Mucosa of stomach (tissue), 1 donor: ENCODE measurements around the gene PRRT1.

Source experiments
- H3K27me3 ChIP-seq: one replicate; pipeline ENCODE4 v1.7.0; 2013; ENCODE audit warnings: mild to moderate bottlenecking, low read length; ENCODE audit not compliant: control insufficient read depth, insufficient read depth
- H3K36me3 ChIP-seq: one replicate; pipeline ENCODE4 v1.7.0; 2013; ENCODE audit warnings: low read length; ENCODE audit not compliant: control insufficient read depth, insufficient read depth
- H3K4me1 ChIP-seq: one replicate; pipeline ENCODE4 v1.7.0; 2013; ENCODE audit warnings: mild to moderate bottlenecking, low read length; ENCODE audit not compliant: control insufficient read depth, insufficient read depth
- H3K4me3 ChIP-seq: one replicate; pipeline ENCODE4 v1.7.0; 2013; ENCODE audit warnings: low read length
- H3K9ac ChIP-seq: one replicate; pipeline ENCODE4 v1.7.0; 2013; ENCODE audit warnings: mild to moderate bottlenecking, low read length, moderate library complexity
- H3K9me3 ChIP-seq: one replicate; pipeline ENCODE4 v1.7.0; 2013; ENCODE audit warnings: mild to moderate bottlenecking, low read length, moderate library complexity; ENCODE audit not compliant: control insufficient read depth
- donor health status: Pancreatic carcinoma.

The PRRT1 gene

GRCh38 chr6:32116674-32117073 is 35.1 kb downstream of the PRRT1 start:
- H3K9me3 ChIP-seq = no peaks in the 10 kb centered on the region
- no peaks in the 10 kb centered on the region for H3K27me3 ChIP-seq
- H3K4me1 ChIP-seq = peaks cover 11% of the 10 kb centered on the region
- H3K4me3 ChIP-seq = no peak overlapping the region
- H3K9ac ChIP-seq = no peak overlapping the region
- peaks cover 19% of the 10 kb centered on the region for H3K36me3 ChIP-seq

GRCh38 chr6:32115623-32116022 is 36.1 kb downstream of the PRRT1 start:
- H3K4me1 ChIP-seq = peaks cover 19% of the 10 kb centered on the region
- H3K4me3 ChIP-seq = no peak overlapping the region
- no peaks in the 10 kb centered on the region for H3K27me3 ChIP-seq
- H3K36me3 ChIP-seq = peaks cover 13% of the 10 kb centered on the region
- H3K9me3 ChIP-seq = no peaks in the 10 kb centered on the region
- H3K9ac ChIP-seq = no peak overlapping the region

DNA sequence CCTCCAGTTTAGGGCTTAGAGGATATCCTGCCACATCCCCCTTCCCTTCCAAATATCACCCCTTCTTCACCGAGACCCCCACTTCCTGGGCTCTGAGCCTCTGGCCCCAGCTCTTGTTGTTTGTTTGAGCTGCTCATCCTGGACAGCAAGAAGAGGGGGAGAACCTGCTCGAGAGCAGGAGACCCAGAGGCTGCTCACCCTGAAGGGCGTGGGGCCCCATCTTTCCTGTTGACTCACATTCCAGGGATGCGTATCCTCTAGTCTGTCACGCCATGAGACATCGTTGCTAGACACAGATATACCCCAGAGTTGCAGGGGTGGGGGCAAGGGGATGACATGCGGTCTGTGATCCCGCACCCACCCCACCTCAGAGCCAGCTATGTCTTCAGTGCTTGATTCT is 36.9 kb downstream of the PRRT1 start:
- Histone ChIP-seq H3K9me3 (no peaks in the 10 kb centered on the region), H3K4me1 (peaks cover 26% of the 10 kb centered on the region), H3K36me3 (peaks cover 12% of the 10 kb centered on the region), H3K27me3 (peaks cover 5% of the 10 kb centered on the region), H3K4me3 (no peak overlapping the region), H3K9ac (no peak overlapping the region)

DNA sequence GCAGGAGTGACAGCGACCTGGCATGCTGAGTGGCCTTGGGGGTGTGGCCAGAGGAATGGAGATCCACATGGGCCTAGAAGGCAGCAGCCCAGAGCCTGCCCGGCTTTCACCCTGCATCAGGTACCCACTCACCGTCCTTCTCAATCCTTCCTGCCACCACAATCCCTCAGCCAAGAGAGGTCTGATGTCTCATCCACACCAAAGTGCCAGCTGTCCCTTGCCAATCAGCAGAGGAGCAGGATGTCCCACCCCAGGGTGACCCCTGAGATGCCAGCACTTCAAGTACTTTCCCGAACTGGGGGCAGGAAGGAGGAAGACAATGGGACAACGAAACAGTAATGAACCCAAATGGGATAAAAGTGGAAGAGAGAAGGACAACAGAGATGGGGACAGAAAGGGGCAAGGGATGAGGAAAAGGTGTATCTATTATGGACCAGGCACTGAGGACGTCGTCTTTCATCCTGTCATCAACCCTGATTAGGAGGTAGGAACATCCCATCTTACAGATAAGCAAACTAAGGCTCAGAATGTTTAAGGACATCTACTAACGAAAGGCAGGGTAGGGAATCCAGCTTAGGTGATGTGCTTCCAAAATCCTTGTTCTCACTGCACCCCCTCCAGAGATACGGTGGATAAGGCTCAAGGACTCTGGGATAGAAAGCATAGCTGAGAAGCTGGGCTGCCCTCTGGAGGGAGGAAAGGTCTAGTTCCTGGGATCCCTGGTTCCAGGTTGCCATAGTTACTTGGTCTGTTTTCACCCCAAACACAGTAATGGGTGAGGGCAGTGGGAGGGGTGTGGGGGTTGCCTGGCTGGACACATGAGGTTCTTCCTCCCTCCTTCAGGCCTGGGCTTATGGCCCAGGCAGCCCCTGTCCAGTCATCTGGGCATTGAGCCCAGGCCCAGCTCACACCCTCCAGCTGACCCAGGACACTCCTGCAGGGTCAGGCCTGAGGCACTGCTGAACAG is 38.1 kb downstream of the PRRT1 start:
- Histone ChIP-seq H3K4me1 (peaks cover 24% of the 10 kb centered on the region), H3K36me3 (peaks cover 12% of the 10 kb centered on the region), H3K9me3 (no peaks in the 10 kb centered on the region), H3K9ac (no peak overlapping the region), H3K4me3 (no peak overlapping the region), H3K27me3 (peaks cover 17% of the 10 kb centered on the region)

DNA sequence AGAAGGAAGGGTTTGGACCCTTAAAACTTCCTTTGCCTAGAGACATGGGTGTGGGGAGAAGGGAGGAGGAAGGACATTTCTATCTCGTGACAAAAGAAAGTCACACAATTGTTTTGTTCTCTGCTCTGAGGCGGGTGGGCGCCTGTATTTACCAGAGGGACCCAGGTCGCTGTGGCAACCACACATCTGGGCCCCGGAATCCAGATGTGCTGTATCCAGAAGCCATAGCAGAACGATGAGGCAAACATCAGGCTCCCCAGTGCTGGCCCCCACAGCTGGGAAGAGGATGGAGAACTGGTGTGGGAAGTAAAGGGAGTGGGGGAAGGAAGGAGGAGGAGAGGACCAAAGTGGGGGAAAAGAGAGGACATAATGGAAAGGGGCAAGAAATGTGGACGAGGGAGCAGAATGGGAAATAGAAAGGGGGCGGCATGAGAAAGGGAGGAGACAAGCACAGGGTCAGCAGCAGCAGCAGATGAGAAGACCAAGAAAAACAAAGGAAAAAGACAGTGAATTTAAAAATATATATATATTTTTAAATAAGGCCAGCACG is 39.2 kb downstream of the PRRT1 start:
- Histone ChIP-seq H3K4me1 (peaks cover 35% of the 10 kb centered on the region), H3K36me3 (peaks cover 9% of the 10 kb centered on the region), H3K4me3 (no peak overlapping the region), H3K27me3 (peaks cover 24% of the 10 kb centered on the region), H3K9me3 (no peaks in the 10 kb centered on the region), H3K9ac (no peak overlapping the region)

- H3K4me1 ChIP-seq = peaks cover 41% of the 10 kb centered on the region
- H3K9ac ChIP-seq = no peak overlapping the region
- H3K9me3 ChIP-seq = no peaks in the 10 kb centered on the region
- H3K36me3 ChIP-seq = no peaks in the 10 kb centered on the region
- peaks cover 25% of the 10 kb centered on the region for H3K27me3 ChIP-seq
- no peak overlapping the region for H3K4me3 ChIP-seq
These were observed 40.2 kb downstream of the PRRT1 start for GRCh38 chr6:32111424-32112066.

- Histone ChIP-seq H3K9me3 (no peaks in the 10 kb centered on the region), H3K4me3 (no peak overlapping the region), H3K27me3 (peaks cover 25% of the 10 kb centered on the region), H3K9ac (no peak overlapping the region), H3K36me3 (no peaks in the 10 kb centered on the region), H3K4me1 (peaks cover 41% of the 10 kb centered on the region)
These were observed 41.1 kb downstream of the PRRT1 start for GRCh38 chr6:32110632-32111031.

DNA sequence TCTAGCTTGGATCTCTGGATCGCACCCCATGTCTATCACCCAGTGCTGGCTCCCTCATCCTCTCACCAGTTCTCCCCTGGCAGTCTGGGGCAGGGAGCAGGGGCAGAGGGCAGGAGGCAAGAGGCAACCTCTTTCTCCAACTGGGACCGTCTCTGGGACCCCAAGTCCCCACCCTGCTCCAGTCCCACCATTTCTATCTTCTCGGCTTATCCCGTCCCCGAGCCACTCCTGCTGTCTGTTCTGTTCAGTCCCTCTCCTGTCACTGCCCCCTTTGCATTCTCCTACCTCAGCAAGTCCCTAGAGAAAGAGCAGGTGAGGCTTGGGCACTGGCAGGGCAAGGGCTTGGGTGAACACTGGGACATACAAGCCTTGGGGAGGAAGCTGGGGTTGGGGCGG is 42.0 kb downstream of the PRRT1 start:
- Histone ChIP-seq H3K9ac (no peak overlapping the region), H3K36me3 (no peaks in the 10 kb centered on the region), H3K27me3 (peaks cover 25% of the 10 kb centered on the region), H3K4me1 (peaks cover 41% of the 10 kb centered on the region), H3K4me3 (no peak overlapping the region), H3K9me3 (no peaks in the 10 kb centered on the region)

DNA sequence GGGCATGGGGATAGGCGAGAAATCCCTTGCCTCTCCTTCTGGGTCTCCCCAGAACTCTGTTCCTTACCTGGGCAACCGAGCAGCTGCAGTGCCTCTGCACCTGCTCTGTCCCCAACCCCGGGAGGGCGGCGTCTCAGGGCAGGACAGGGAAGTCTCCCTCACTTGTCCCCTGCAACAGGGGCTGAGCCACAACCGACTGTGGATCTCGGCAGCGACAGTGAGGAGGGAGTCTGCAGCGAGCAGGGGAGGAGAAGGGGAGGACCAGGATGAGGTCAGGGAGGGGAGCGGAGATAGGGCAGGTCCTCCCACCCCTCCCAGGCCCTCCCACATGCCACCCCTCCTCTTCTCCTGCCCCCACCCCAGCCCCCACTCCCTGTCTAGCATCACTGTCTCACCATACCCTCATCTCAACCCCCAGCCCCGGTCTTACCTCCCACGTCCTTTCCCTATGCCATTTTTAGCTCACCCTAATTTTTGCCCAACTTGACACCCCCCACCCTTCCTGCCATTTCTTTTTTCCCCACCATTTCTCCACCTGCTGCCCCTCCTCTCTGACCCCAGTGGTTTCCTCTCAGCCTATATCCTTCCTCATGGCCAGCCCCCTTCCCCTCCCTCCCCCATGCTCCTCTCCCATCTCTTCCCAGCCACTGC is 42.5 kb downstream of the PRRT1 start, which contains the start of gene TNXB:
Gene TNXB, minus strand, starts transcription at position 225 of the 651 bp plus-strand sequence. CDS start 11,140 bp downstream, outside the sequence.
- Histone ChIP-seq H3K4me1 (peaks cover 41% of the 10 kb centered on the region), H3K9me3 (no peaks in the 10 kb centered on the region), H3K9ac (peak within 1 kb of the TSS; percentile 59), H3K4me3 (peak within 1 kb of the TSS; percentile 11), H3K36me3 (no peaks in the 10 kb centered on the region), H3K27me3 (peaks cover 25% of the 10 kb centered on the region)

DNA sequence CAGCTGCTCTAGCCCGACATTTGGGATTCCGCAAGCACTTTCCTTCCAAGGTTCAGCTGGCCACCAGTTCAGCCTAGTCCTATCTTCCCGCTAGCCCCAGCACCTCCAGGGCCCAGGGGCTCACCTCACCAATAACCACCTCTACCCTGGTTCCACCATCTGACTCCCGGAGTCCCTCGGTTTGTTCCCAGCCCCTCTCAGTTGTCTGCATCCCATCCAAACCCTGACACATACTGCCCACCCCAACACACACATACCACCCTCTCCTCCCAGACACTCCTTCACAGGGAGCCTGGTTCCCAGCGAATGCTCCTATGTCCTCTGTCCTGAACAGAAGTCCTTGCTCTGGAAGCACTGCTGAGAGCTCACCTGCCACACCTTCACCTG is 43.0 kb downstream of the PRRT1 start:
- H3K4me1 ChIP-seq = peaks cover 41% of the 10 kb centered on the region
- H3K4me3 ChIP-seq = peak overlapping the region; percentile 11
- peak overlapping the region; percentile 59 for H3K9ac ChIP-seq

DNA sequence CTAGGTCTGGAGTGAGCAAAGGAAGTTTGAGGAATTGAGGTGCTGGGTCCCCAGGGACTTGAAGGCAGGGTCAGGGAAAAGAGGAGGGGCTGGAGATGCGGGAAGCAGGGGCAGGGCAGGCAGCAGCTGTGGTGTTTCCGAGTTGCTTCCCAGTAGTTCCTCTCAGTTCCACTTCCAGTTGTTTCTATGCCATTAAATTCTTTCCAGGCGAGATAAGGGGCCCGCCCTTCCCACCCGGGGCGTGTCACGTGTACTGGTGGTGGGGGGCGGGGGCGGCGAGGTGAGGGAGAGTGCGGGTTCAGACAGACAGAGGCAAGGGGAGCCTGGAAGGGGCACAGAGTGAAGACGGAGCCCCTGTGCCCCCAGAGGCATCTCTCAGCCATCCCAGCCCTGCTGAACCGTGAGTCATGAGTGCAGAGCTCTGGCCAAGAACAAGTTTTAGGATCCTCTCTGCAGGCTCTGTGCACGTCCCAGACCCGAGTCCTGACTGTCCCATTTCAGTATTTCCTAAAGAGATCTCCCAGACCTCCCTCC is 43.6 kb downstream of the PRRT1 start:
- Histone ChIP-seq H3K4me3 (peak overlapping the region; percentile 11), H3K36me3 (no peaks in the 10 kb centered on the region), H3K27me3 (peaks cover 25% of the 10 kb centered on the region), H3K9me3 (no peaks in the 10 kb centered on the region), H3K9ac (peak overlapping the region; percentile 59), H3K4me1 (peaks cover 41% of the 10 kb centered on the region)

More for the DNA sequence above, 43.0 kb downstream of the PRRT1 start:
- Histone ChIP-seq H3K36me3 (no peaks in the 10 kb centered on the region), H3K27me3 (peaks cover 25% of the 10 kb centered on the region), H3K9me3 (no peaks in the 10 kb centered on the region)
